Left lobe of liver (tissue), 2 donors: ENCODE results near the gene TMIE. TPM values are rescaled to one million over a fixed set of nuclear protein-coding genes. Genes with fewer than 3 reads are reported as not detected.
A peak's percentile ranks its signal among the peaks of the same experiment; 100 is the strongest.

ENCODE experiments used
- ATAC-seq: fragments of 200-7000 bp; cut with Tn5 transposase; one replicate; pipeline ENCODE4 v1.9.1; 2020; ENCODE audit warnings: mild to moderate bottlenecking, moderate library complexity
- DNase-seq: peaks from one replicate; pipeline ENCODE4 v3.0.0-alpha.2; 2020; ENCODE audit warnings: low spot score
- total RNA-seq: library from RNA; stranded (reverse); gene quantifications from one replicate; pipeline ENCODE4 v1.2.1, GENCODE V29; 2021
- donor health status: DM: no; HTN: no; CAD: no; lungs with moderate emphysema.
- donor health status: DM: no; HTN: yes; CAD: no.

TMIE gene, protein sequence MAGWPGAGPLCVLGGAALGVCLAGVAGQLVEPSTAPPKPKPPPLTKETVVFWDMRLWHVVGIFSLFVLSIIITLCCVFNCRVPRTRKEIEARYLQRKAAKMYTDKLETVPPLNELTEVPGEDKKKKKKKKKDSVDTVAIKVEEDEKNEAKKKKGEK
- total RNA-seq = 0.33 TPM

DNA sequence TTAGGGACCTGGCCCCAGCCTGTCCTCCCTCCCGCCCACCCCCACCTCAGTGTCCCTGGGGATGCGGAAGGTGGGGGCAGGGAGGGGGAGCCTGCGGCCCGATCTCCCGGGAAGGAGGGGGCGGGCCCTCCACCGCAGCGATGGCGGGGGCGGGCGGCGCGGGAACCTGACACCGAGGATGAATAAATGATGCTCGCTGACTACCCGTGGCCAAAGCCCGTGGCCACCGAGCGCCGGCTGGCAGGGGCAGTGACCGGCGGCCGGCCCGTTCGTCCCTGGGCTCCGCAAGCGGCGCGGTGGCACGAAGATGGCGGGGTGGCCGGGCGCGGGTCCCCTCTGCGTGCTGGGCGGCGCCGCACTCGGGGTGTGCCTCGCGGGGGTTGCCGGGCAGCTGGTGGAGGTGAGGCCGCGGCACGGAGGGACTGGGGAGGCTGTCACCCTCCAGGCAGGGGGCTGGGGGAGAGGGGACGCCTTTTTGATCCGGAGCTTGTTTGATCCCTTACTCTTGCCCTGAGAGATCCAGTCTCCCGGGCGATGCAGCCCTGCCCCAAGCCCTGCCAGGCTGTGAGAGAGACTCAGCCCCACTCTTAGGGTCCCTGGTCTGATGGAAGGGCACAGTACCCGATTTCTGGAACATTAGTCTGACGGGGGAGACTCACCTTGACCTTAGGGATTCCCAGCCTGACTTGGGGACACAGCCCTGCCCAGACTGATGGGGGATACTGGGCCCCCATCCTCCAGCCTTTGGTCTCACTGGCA, at the start of gene TMIE:
TSS of gene TMIE (plus strand) at position 212 of the 759 bp plus-strand sequence. CDS start at position 308, 96 bp downstream.
- ATAC-seq = no peak
- DNase-seq = no peak

DNA sequence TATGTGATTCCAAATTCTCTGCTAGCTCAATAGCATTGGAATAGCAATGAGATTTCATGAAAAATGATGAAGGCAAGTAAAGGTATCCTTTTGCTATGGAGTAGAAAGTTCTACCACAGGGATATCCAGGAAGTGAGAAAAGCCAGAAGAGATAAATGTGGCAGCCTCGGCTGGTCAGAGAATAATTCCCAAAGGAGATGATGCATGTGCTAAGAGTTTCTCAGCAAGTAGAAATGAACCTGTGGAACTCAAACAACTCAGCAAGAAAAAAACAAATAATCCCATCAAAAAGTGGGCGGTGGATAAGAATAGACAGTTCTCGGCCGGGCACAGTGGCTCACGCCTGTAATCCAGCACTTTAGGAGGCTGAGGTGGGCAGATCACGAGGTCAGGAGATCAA, 45.9 kb upstream of the TMIE start:
- DNase-seq (no peak), ATAC-seq (no peak)

DNA sequence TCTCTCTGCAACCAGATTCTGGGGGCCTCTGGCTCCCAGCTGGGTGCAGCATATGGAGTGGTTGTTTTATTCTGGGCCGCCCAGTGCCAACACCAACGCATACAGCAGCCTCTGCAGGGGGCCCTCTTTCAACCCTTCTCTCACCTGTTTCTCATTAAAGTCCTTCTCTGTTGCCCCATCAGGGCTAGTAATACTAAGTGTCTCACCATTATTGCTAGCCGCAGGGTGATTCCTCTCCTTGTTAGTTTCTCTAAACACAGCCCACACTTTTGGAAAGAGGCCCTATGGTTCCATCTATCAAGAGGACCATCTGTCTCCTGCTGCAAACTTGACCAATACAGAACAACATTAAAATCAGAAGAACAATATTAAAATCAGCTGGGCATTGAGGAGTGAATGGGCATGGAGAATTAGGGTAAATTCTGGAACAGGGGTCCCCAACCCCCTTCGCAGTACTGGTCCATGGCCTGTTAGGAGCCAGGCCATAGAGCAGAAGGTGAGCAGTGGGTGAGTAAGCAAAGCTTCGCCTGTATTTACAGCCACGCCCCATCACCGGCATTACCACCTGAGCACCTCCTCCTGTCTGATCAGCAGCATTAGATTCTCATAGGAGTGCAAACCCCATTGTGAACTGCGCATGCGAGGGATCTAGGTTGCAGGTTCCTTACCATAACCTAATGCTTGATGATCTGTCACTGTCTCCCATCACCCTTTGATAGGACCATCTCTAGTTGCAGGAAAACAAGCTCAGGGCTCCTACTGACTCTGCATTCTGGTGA, 44.2 kb upstream of the TMIE start:
- DNase-seq (no peak), ATAC-seq (no peak)

DNA sequence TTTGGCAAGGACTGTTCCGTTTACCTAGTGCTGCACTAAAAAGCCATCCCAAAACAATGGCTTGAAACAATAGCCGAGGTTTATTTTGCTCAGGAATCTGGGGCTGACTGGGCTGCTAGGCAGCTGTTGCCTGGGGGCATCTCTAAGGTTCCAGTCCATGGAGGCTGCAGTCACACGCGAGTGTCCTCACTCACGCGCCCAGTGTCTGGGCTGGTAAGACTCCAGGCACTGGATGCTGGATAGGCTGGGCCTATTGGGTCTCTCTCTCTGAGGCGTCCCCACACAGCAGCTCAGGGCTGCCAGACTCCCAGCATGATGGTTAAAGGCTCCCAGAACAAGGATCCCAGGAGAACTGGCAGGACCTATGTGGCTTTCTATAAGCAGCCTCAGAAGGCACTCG, 41.9 kb upstream of the TMIE start:
- DNase-seq (no peak), ATAC-seq (no peak)

DNA sequence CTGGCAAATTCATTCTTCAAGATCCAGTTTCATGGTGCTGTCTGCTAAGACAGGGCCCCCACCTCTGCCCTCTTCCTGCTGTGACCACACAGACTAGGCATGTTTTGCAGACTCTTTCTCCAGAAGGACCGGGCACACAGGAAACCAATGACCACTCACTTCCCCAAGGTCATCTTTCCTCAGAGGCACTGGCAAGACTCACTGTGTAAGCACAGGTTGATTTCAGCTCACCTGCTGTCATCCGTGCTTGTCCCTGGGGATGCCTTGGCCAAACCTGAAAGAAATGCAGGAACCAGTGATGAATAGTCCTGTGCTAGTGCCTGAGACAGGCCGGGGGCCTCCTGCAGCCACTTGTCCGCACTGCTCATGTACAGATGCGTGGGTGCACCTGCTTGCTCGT, 41.2 kb upstream of the TMIE start:
- DNase-seq (no peak), ATAC-seq (no peak)

DNA sequence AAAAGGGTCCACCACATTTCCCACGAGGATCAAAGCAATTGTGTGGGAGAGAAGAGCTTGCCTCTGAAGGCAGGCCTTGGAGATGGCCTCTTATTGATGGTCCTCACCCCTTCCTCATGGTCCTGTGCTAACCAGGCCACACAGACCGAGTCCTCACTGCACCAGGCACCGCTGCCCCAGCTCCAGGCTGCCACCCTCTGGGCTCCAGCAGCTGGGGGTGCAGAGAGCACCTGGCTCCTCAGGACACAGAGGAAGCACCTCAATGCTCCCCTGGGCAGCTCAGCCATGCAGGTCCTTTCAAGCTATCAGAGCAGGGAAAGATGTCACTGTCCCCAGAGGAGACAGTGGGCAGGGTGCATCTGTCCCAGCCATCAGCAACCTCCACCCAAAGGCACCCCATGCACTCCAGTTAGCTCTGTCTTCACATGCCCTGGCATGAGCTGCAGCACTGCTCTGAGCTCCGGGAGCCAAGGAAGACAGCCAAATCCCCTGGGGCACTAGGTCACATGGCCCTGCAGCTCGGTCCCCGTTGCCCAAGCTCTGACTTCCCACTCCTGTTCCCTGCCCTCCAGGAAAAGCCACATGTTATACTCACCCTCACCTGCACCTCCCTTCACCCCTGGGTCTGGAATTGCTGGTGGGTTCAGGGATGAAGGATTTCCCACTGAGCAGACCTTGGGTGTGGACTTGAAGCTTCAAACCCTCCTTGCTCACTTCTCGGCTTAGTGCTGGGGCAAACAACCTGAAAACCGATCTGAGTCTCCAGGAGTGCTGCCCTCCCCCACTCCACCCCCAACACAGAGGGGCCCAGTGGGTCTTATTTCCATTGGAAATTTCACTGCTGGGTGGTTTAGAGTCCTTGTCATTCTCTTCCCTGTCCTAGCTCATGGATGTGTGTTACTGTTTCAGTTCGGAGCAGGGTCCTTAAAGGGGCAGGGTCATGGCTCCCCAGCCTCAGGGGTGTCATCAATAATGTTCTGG, 40.4 kb upstream of the TMIE start:
- peak; percentile 84 for DNase-seq

DNA sequence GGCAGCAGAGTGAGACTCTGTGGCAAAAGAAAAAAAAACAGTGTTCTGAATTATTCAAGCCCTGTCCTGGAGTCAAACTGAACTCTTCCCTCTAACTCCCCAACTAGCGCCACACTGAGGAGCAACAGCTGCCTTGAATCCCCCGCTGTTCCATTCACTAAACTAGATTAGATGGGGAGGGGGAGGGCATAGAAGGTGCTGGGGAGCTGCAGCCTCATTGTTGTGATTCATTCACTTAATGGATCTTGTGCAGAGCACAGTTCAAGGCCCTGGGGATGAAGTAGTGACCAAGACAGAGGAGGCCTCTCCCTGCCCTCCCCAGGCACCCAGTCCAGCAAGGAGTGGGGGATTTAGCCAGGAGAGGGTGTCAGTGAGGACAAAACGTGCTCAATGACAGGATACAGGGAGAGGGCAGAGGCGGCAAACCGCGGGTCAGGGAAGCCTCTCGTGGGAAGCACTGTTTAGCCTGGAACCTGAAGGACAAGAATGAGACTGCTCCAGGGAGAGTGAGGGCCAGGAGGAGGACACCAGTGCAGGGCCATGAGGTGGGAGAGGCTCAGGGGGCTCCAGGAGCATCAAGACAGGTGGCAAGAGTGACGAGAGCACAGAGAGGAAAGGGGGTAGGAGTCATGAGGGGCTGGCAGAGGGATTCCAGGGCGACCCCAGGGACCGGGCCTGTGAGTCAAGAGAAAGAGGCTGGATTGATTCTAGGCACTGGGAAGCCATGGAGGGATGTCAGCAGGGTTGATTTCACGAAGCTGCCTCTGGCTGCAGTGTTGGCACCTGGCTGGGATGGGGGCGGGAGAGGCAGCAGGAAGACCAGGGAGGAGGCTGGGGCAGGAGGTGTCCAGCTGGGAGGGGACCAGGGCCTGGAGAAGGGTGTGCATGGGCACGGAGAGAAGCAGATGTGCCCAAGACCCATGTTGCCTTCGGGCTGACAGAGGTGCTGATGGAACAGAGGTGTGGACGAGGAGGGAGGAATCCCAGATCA, 39.1 kb upstream of the TMIE start:
- no peak for DNase-seq

More for the DNA sequence above, 40.4 kb upstream of the TMIE start:
- peak; percentile 87 for ATAC-seq

DNA sequence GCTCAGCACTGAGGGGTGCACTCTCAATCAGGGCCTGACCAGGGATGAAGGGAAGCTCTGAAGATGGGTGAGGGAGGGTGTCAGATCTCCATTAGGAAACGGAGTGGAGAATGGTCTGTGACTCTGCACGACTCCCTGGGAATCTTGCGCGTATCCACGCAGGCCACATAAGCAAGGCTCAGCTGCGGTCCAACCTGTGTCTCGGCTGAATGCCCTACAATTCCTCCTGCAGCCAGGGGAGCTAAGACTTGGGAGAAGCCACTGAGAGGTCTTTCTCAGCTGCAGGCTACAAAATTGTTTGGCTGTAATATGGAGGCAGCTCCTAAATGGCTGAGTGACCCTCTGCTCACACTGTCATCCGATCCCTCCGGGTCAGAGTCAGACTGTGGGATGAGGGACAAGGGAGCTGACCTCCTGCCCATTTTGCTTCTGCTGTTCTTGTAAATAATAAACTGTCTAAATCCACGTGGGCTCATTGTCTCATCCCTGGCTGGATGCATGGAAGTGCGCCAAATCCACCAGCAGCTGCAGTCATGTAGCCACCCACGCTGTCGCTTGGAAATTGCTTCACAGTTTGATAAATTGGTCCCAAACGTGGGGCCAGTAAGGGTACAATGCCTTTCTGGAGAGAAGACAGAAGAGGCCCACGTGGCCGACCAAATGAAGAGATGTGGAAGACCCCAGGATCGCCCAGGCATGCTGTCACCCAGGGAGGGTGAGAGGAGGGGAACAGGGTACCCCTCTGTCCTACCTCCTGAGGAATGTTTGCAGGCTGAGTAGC, 38.2 kb upstream of the TMIE start:
- DNase-seq (peak; percentile 62), ATAC-seq (no peak)

More for the DNA sequence above, 39.1 kb upstream of the TMIE start:
- ATAC-seq = no peak

DNA sequence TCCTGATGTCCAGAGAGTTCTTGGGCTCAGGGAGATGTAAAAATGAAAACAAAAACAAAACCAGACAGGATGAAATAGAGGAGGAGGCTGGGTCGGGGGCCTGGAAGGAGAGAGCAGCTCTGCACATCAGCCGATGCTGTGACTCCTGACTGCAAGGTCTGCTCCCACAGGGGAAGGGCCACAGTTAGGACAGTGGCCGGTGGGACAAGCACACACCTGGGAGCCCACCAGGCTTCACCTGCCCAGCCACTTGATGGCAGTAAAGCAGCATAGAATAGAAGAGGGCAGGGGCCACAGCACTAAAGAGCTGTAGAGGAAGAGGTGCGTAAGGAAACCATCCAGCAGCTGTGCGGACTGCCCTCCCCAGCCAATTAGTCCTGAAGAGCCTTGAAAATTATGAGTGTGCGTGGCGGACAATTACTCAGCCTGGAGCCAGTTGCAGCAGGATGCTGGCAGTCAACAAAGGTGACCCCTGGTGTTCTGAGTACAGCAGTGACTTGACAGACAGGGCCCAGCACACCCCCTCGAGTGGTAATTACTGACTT, 37.5 kb upstream of the TMIE start:
- ATAC-seq (peak; percentile 34), DNase-seq (peak; percentile 47)

DNA sequence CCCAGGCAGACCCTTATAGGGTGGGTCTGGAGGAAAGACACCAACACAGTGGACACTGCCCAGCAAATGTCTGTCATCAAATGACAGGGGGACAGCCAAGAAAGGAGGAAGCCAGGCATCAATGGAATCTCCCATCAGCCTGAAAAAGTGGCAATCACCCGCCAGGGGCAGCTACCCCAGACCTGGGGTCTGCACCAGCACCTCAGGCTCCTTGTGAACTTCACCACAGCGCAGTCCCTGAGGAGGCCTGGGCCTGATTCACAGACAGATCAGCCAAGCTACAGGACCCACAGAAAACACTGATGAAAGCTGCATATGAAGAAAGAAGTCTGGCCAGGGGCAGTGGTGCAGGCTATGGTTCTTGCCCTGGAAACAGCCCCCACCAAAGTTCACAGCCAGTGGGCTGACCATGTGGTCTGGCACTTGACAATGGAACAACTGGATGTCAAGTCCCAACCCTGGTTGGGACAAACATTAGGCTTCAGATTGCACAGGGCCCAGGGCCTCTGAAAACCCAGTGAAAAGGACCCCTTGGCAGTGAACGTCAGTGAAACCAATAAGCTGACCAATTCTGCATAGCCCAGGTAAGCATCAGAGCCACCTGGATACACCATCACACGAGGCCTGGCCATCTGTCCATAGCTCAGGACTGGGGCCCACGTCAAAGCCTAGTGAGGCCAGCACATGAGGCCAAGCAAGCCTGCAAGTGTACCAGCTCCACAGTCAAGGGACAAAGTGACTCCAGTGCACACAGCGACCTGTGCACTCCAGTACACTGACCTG, 36.8 kb upstream of the TMIE start:
- peak; percentile 43 for DNase-seq
- no peak for ATAC-seq

DNA sequence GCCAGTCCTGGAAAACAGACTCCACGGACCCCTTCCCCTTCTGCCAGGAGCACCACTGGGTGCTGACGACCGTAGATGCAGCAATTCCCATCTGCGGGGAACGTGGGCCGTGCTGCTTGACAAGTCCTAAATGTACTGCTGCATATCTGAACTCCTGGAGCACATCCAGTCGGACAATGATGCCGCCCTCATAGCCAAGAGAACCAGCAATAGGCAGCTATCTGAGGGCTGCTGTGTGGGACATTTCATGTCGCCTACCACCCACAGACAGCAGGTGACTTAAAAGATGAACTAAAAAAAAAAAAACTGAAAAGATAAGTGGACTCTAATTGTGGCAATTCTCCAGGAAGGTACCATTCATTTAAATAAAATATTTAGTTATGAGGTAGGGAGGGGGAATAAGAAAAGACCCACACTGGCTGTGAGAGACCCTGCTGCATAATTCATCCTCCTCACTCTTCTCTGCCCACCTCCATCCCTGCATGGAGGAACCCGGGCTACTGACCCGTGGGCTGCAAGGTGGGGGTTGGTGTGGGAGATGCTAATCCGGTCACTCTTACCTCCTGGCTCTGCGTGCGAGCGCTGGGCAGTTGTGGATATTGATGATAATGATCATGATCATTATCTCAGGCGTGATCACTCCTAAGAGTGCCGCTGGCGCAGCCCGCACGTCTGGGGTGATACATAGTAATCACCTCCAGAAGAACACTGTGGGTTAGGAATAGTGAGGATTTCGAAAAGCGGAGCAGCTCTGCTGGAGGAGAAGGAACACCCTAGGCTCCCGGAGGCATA, 36.0 kb upstream of the TMIE start:
- DNase-seq (no peak), ATAC-seq (no peak)

DNA sequence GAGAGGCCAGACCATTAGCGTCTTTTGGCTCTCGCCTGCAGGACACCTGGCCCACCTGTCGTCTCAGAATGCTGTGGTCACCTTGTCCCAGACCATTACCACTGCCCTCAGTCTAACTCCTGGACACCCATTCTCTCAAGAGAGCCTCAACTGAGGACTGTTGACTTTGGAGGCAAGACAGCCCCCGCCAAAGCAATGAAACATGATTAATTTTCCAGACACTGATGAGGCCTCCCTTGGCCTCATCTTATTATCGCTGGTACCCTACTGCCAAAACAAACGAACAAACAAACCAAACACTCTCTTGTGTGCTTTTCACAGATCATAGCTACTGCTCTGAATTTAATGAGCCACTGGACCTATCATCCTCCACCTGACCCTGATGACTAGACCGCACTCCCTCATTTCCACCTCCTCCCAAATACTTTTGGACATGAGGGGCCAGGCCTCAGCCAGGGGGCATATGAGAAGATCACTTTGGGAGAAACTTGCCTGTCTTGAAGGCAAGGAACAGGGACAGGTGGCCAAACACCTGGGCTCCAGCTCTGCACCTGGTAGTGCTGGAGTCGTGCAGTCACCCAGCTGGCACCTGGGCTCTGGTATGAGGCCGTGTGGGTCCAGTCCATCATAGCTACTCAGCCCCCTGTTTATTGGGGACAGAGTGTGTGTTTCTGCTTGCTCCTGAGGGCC, 35.3 kb upstream of the TMIE start:
- ATAC-seq (peak; percentile 1), DNase-seq (peak; percentile 40)

DNA sequence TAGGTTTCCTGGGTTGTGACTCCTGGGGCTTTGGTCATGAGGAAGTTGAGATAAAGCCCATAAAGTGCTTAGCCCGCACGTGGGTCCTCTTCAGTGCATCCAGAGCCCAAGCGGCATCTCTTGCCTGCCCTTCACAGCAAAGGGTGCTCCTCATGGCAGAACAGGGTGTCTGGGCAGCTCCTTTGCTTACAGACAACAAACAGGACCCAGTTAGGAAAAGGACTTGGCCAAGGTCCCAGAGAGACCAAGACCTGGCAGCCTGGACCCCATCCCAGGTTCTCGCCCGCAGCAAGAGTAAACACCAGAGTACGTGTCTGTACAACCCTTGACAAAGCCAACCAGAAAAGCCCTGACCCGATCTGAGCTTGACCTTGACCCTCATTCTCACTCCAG, 34.7 kb upstream of the TMIE start:
- DNase-seq (peak; percentile 73), ATAC-seq (peak; percentile 61)

DNA sequence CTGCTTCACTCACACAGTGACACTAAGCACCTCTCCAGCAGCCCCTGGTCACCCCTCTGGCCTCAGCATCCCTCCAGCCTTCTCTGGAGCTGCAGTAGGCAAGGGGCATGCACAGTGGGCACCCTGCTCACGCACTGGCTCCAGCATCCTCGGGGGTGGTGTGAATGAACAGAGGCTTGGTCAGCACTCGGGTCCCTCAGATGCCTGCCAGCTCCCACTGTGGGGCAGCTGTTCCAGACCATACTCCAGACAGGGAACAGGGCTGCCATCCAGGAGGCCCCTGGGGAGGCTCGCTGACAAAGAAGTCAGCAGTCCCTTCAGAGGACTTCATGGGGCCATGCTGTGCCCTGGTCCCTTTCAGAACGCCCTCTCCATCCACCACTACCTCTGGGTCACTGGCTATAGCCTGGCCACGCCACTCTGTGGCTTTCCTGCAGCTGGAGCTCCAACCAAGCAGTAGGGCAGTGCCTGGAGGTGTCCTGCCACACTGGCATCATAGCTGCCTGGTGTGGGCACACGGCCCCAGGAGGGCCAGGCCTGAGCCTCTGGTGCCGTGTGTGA, 34.1 kb upstream of the TMIE start:
- no peak for ATAC-seq

DNA sequence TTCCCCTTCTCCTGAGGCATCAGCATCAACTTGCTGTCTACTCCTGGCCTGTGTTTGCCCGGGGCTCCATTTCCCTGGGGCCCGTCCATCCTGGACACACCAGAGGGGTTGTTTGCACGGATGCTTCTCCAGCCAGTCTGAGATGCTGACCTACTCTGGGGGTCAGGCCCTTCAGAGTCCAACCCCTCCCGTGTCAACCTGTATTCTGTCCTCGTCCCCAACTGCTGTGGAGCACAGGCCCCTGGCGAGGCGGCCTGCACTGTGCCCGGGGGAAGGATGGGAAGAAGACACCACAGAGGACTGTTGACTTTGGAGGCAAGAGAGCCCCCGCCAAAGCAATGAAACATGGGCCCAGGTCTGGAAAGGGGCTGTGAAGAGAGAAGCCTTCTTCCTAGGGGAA, 33.5 kb upstream of the TMIE start:
- peak; percentile 40 for DNase-seq
- ATAC-seq = no peak

More for the DNA sequence above, 34.1 kb upstream of the TMIE start:
- no peak for DNase-seq

DNA sequence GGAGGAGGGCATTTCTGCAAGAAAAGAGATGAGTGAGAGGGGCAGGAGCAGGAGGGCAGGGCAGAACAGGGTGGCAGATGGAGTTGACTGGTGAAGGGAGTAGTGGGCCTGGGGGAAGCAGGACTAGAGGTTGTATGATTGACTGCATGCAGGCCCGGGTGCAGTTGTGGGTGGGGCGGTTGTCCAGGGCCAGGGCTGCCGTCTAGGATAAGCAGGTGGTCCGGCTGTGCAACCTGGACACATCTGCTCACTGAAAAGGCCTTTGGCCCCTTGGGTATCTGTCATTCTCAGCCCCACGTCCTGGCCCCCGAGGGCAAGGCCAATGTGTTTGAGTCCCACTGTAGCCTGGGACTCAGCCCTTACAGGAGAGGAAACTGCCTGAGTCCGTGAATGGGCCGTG, 33.1 kb upstream of the TMIE start:
- no peak for ATAC-seq
- DNase-seq = peak; percentile 35
